PC-9 (cell line): Measurements from ENCODE around the gene CACNA1D.
"Not testable (repeated sequence)": the region's sequence is repeated elsewhere in the genome, so short reads cannot be mapped to it uniquely, and the experiment has no call there.

Experiments used
- CTCF ChIP-seq: fragments of 200-600 bp; sonication (generic); conservative IDR thresholded peaks from 2 replicates; pipeline ENCODE4 v1.6.1; 2017; ENCODE audit warnings: mixed run types, antibody characterized with exemption, mild to moderate bottlenecking, moderate library complexity
- EZH2 ChIP-seq: fragments of 200-600 bp; sonication (generic); IDR thresholded peaks from 2 replicates; pipeline ENCODE4 v1.8.0; 2017; ENCODE audit warnings: antibody characterized with exemption, low read depth

- TF ChIP-seq CTCF, EZH2: not testable (repeated sequence)
Measured at GRCh38 chr3:53477689-53478088, 16.7 kb upstream of the CACNA1D start.
